IPS DF 6.9 (cell line): ENCODE measurements around the gene DPAGT1.

Source experiments
- DNase-seq: peaks from one replicate; pipeline ENCODE4 v3.0.0-alpha.2; 2013; ENCODE audit warnings: low read depth, low spot score
- H3K27ac ChIP-seq: one replicate; pipeline ENCODE4 v1.5.1; 2013; ENCODE audit warnings: low read length, control low read depth
- H3K27me3 ChIP-seq: 2 replicates; pipeline ENCODE4 v1.6.1; 2013; ENCODE audit warnings: mild to moderate bottlenecking, low read length; ENCODE audit not compliant: control insufficient read depth, insufficient read depth
- H3K36me3 ChIP-seq: 2 replicates; pipeline ENCODE4 v1.6.1; 2013; ENCODE audit warnings: low read length; ENCODE audit not compliant: control insufficient read depth, insufficient read depth
- H3K4me1 ChIP-seq: 2 replicates; pipeline ENCODE4 v1.6.1; 2013; ENCODE audit warnings: low read length; ENCODE audit not compliant: control insufficient read depth, insufficient read depth
- H3K4me3 ChIP-seq: 2 replicates; pipeline ENCODE4 v1.5.1; 2013; ENCODE audit warnings: mild to moderate bottlenecking, low read length
- H3K9me3 ChIP-seq: 2 replicates; pipeline ENCODE4 v1.6.1; 2013; ENCODE audit warnings: low read length, inconsistent platforms; ENCODE audit not compliant: control insufficient read depth, insufficient read depth
- WGBS: extraction: QIAGEN DNeasy Blood & Tissue Kit; methylation state at CpG from one replicate; pipeline ENCODE4 v1.1.7; 2013; ENCODE audit warnings: mixed read lengths, missing lambda C conversion rate; ENCODE audit not compliant: insufficient read length, insufficient coverage; 5-methylcytosine and 5-hydroxymethylcytosine counted together

Gene DPAGT1

DNA sequence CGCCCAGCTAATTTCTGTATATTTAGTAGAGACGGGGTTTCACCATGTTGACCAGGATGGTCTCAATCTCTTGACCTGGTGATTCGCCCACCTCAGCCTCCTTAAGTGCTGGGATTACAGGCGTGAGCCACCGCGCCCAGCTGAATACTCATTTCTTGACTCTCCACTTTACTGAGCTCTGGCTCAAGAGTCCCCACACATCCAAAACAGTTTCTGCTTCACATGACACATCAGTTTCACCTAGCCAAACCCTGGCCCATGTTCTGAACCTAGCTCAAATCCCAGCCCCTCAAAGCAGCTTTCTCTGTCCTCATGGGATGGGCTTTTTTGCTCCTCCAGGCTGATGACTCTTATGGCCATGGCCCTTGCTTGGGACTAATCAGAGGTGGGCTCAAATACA lies 54.4 kb downstream of the DPAGT1 start:
- Histone ChIP-seq H3K9me3 (no peaks in the 10 kb centered on the region), H3K4me1 (no peaks in the 10 kb centered on the region), H3K36me3 (peaks cover 53% of the 10 kb centered on the region), H3K27me3 (no peaks in the 10 kb centered on the region), H3K4me3 (no peak overlapping the region), H3K27ac (no peak overlapping the region)
- no peak for DNase-seq
- no CpG with 5 or more reads among the region's 6 CpGs for WGBS
